ENCODE results near the gene ADCY1. TPM values are rescaled to one million over a fixed set of nuclear protein-coding genes. Genes with fewer than 3 reads are reported as not detected.

ADCY1 gene
- polyA plus RNA-seq, 1 donor (not counting 4 experiments of a cell fraction or from before 2014, with no cell fraction given), result 0.54 TPM

- no peak overlapping the region for H3K27ac ChIP-seq (ENCODE audit: control insufficient read depth, insufficient read depth, low read length)
- no peaks in the 10 kb centered on the region for H3K36me3 ChIP-seq (ENCODE audit: control insufficient read depth in 2 of 2, extremely low read depth in 1 of 2, insufficient read depth in 2 of 2, low read length in 2 of 2)
- TF ChIP-seq EZH2 (IDR thresholded peaks at IDR 0.05; ENCODE audit: low read length), result no peak
- TF ChIP-seq CTCF (optimal IDR thresholded peaks at IDR 0.05 in 1 of 3, IDR thresholded peaks at IDR 0.05 in 1 of 3, conservative IDR thresholded peaks at IDR 0.05 in 1 of 3; ENCODE audit: extremely low read depth in 1 of 3, insufficient read depth in 2 of 3, low read length in 3 of 3), result no peak
- no peak overlapping the region for H3K4me3 ChIP-seq (ENCODE audit: control insufficient read depth in 2 of 3, extremely low read depth in 1 of 3, insufficient read depth in 2 of 3, low read depth in 1 of 3, low read length in 3 of 3)
- no peaks in the 10 kb centered on the region for H3K9me3 ChIP-seq (ENCODE audit: control insufficient read depth, low read depth, low read length)
- FAIRE-seq (no peak), DNase-seq (ENCODE audit: low read depth, low spot score) (no peak)
- no peaks in the 10 kb centered on the region for H3K79me2 ChIP-seq (ENCODE audit: control insufficient read depth, insufficient read depth, low read length)
- no peak overlapping the region for H2AFZ ChIP-seq (ENCODE audit: control insufficient read depth, low read length)
- H3K4me2 ChIP-seq (ENCODE audit: control insufficient read depth, extremely low read depth, insufficient read depth, low read depth, low read length), result no peak overlapping the region
- dilution Hi-C loops (cut with MboI; ENCODE audit: extremely low pct_ligation_motif_present, low sequenced_read_pairs), result no loop called here
- no peaks in the 10 kb centered on the region for H3K9me1 ChIP-seq (ENCODE audit: control insufficient read depth, extremely low read depth, insufficient read depth, low read length)
- H3K4me1 ChIP-seq (ENCODE audit: control insufficient read depth, extremely low read depth, insufficient read depth, low read length), result no peaks in the 10 kb centered on the region
- no peaks in the 10 kb centered on the region for H4K20me1 ChIP-seq (ENCODE audit: control insufficient read depth, extremely low read depth, insufficient read depth, low read length)
- H3K27me3 ChIP-seq (ENCODE audit: control insufficient read depth, extremely low read depth, insufficient read depth, low read length), result no peaks in the 10 kb centered on the region
- H3K9ac ChIP-seq (ENCODE audit: control insufficient read depth, extremely low read depth, insufficient read depth, low read length), result no peak overlapping the region
Observed at GRCh38 chr7:45645141-45645969, 71.2 kb downstream of the ADCY1 start.

- no peak overlapping the region for H3K9ac ChIP-seq (ENCODE audit: control insufficient read depth, extremely low read depth, insufficient read depth, low read length)
- H3K36me3 ChIP-seq (ENCODE audit: control insufficient read depth in 2 of 2, extremely low read depth in 1 of 2, insufficient read depth in 2 of 2, low read length in 2 of 2), result no peaks in the 10 kb centered on the region
- H3K4me3 ChIP-seq (ENCODE audit: control insufficient read depth in 2 of 3, extremely low read depth in 1 of 3, insufficient read depth in 2 of 3, low read depth in 1 of 3, low read length in 3 of 3), result no peak overlapping the region
- no peak overlapping the region for H2AFZ ChIP-seq (ENCODE audit: control insufficient read depth, low read length)
- H3K79me2 ChIP-seq (ENCODE audit: control insufficient read depth, insufficient read depth, low read length), result no peaks in the 10 kb centered on the region
- no peak for FAIRE-seq
- no peaks in the 10 kb centered on the region for H3K9me3 ChIP-seq (ENCODE audit: control insufficient read depth, low read depth, low read length)
- H3K27me3 ChIP-seq (ENCODE audit: control insufficient read depth, extremely low read depth, insufficient read depth, low read length), result no peaks in the 10 kb centered on the region
- H3K4me2 ChIP-seq (ENCODE audit: control insufficient read depth, extremely low read depth, insufficient read depth, low read depth, low read length), result no peak overlapping the region
- no peaks in the 10 kb centered on the region for H3K4me1 ChIP-seq (ENCODE audit: control insufficient read depth, extremely low read depth, insufficient read depth, low read length)
- dilution Hi-C loops (cut with MboI; ENCODE audit: extremely low pct_ligation_motif_present, low sequenced_read_pairs), result no loop called here
- H3K27ac ChIP-seq (ENCODE audit: control insufficient read depth, insufficient read depth, low read length), result no peak overlapping the region
- H3K9me1 ChIP-seq (ENCODE audit: control insufficient read depth, extremely low read depth, insufficient read depth, low read length), result no peaks in the 10 kb centered on the region
- no peaks in the 10 kb centered on the region for H4K20me1 ChIP-seq (ENCODE audit: control insufficient read depth, extremely low read depth, insufficient read depth, low read length)
- no peak for DNase-seq (ENCODE audit: low read depth, low spot score)
- TF ChIP-seq EZH2 (IDR thresholded peaks at IDR 0.05; ENCODE audit: low read length) (no peak), CTCF (optimal IDR thresholded peaks at IDR 0.05 in 1 of 3, IDR thresholded peaks at IDR 0.05 in 1 of 3, conservative IDR thresholded peaks at IDR 0.05 in 1 of 3; ENCODE audit: extremely low read depth in 1 of 3, insufficient read depth in 2 of 3, low read length in 3 of 3) (no peak)
Observed at GRCh38 chr7:45646207-45646821, 72.1 kb downstream of the ADCY1 start.
